NCI-H2196 treated with DMSO at 0.1 percent for 48 hours (cell line): ENCODE measurements around the gene KRTCAP2.
"Not testable (repeated sequence)": the region's sequence is repeated elsewhere in the genome, so short reads cannot be mapped to it uniquely, and the experiment has no call there.

Source experiments
- DNase-seq: peaks from one replicate; lab custom pipeline; 2025; ENCODE audit not compliant: unreplicated experiment; lab: John Stamatoyannopoulos, UW

Gene KRTCAP2

DNA sequence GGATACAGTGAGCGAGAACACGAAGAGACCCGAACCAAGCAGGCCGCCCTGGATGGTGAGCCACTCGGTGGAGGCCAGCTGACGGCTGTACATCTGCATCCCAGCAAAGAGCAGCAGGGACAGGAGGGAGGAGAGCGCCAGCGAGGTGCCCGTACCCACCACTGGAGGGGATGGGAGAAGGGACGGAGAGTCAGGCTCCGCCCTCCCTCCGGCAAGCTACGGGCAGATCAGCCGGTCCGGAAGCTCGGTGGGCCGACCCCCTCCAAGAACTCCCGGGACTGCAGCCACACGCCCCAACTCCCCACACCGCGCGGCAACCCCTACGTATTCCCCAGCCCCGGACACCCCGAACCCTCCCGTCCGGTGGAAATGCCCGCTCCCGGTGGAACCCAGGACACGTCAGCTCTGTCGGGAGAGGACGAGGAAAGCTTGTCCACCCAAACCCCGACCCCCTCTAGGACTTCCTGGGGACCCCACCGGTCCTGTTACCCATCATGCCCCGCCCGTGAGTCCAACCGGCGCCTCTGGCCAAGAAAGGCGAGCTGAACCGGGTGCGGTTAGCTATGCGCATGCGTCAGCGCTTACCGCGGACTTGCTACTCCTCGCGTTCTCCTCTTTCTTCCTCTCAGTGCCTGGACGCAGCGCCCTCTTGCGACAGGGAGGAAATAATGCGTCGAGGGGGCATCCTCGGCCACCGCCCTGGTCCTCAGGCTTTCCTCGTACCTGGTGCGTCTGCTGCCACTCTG lies at the start of gene KRTCAP2:
Gene KRTCAP2, minus strand, starts transcription at position 573 of the 746 bp plus-strand sequence. Its CDS starts 80 bp downstream, at position 493.
- DNase-seq, result peak; percentile 96

GRCh38 chr1:155220211-155220965 lies 47.3 kb upstream of the KRTCAP2 start:
- DNase-seq, result not testable (repeated sequence)

DNA sequence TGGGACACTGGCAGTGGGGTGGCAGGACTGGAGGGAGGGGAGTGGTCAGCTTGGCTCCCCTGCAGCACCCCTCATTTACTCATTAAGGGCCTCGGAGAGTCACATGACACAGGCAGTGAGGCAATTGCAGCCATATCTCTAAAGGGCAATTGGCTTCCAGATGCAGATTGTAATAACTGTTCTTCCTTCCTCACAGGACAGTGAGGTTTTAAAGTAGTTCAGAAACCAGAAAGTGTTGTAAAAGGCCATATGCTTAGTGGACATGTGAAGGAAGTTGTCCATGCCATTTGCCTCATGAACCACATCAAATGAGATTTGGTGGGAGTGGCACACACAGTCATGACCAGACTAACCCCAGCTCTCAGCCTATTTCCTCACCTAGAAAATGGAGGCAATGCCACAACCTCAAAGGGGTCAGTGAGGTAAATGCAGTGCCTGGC lies 46.5 kb upstream of the KRTCAP2 start:
- DNase-seq, result no peak

- DNase-seq, result peak; percentile 47
These were observed 45.9 kb upstream of the KRTCAP2 start for GRCh38 chr1:155218854-155219591.

DNA sequence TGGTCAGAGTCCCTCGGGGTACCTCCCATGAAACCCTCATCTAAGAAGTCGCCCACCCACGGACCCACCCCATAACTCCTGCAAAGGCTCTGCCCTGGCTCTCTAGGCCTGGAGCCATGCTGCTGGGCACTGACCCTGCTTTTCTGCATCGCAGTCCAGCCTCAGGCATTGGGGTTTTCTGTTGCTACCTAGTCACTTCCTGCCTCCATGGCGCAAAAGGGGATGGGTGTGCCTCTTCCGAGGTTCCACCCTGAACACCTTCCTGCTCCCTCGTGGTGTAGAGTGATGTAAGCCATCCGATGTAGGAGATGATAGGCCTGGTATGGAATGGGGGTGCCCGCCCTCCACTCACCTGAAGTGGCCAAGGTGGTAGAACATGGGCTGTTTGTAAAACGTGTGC lies 41.6 kb upstream of the KRTCAP2 start:
- DNase-seq, result not testable (repeated sequence)

- DNase-seq, result not testable (repeated sequence)
These were observed 38.9 kb upstream of the KRTCAP2 start for GRCh38 chr1:155212051-155212440.

DNA sequence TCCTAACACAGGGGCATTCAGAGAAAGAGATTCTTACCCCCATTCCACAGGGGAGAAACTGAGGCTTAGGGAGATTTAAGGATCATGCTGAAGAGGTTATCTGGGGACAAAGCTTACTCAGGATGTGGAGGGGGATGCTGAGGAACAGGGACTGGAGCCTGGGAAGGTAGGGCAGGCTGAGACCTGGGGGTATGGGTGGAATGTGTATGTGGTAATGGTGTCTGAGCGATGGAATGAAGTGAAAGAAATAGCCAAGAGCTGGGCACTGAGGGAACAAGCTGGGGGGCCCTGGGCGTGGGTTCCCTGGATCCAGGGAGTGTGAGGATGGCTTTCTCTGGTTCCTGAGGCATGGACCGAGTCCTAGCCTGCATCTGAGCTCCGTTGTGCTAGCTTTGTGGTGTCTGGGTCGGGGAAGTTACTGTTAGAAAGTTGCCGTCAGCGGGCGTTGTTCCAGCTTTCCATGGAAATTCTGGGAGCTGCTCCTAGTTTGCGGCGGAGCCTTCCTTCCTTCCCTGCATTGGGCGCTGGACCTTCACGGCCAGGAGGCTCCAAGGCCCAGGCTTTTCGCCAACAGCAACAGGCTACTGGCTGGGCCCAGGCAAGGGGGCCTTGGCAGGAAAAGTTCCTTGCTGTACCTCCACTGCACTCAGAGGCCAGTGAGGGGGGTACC lies 38.4 kb upstream of the KRTCAP2 start:
- not testable (repeated sequence) for DNase-seq

DNA sequence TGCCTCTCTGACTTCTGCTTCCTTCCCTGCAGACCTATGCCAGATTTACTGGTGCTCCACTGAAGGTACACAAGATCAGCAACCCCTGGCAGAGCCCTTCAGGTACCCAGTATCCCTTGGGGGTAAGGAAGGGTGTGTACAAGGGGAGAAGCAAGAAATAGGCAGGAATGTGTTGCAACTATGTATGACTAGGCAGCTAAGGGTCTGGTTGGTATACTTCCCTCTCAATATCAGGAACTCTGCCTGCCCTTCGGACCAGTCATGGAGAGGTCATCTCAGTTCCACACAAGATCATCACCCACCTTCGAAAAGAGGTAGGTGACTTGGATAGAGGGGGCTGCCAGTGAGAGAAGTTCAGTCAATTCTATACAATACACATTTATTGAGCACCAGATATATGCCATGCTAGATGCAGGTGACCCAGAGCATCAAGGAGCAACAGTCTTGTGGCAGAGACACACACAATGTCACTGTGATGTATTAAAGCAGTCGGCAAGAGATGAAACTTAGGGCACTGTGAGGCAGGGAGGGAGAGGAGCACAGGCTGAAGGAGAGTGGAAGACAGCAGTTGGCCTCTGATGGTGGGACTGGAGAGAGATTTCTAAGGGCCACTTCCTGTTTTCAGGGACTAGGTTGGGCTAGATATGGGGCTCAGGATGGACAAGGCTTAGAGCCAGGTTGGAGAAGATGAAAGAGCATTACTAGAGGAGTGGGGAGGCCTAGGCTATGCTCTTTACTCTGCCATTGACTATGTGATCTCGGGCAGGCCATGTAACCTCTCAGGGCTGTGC lies 37.4 kb upstream of the KRTCAP2 start:
- no peak for DNase-seq

- no peak for DNase-seq
These were observed 36.2 kb upstream of the KRTCAP2 start for GRCh38 chr1:155209312-155209721.

- peak; percentile 69 for DNase-seq
These were observed 35.6 kb upstream of the KRTCAP2 start, which contains the start of gene MTX1 for GRCh38 chr1:155208541-155209311. MTX1 (plus strand) TSS chr1:155208695; CDS start chr1:155208805, 110 bp downstream.

- no peak for DNase-seq
These were observed 34.9 kb upstream of the KRTCAP2 start, which contains the start of gene THBS3 for GRCh38 chr1:155207806-155208540. THBS3 (minus strand) TSS chr1:155207897; CDS start chr1:155207876, 21 bp downstream.

DNA sequence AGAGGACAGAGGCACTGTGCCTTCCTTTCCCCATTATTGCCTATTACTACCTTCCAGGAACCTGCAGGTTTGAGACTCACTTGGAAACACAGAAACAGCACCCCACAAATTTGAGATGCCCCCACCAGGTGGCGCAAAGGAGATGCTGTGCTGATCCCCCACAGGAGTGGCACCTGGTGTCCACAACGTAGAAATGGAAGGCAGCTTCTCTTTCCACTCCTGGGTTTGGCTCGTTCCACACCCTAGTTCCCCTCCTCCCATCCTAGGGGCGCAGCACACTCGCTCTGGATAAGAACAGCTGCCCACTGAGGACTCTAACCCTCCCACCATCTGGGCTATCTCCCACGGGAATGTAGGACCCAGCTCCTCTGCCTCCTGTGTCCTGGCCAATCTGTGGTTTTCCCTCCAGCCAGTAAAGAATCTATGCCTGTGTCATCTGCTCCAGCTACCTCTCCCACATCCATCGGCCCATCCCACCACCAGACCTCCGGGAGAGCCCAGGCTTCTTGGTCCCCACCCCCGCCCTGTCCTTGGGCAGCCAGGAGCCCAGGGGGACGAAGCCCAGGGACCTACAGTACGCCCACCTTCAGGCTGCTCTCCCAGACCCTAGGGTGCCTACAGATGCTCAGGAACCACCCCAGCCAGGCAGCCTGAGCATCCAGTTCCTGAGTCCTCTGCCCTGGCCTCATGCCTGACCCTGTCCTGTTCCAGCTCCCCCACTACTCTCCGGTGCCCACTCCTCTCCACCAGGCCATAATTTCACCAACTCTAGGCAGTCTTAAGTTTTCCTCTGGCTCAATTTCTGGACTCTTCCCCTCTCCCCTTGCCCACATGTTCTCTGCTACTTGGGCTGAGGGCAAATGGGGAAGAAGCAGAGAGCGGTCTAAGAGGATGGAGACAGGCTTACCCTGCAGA lies 34.0 kb upstream of the KRTCAP2 start:
- DNase-seq, result peak; percentile 66

DNA sequence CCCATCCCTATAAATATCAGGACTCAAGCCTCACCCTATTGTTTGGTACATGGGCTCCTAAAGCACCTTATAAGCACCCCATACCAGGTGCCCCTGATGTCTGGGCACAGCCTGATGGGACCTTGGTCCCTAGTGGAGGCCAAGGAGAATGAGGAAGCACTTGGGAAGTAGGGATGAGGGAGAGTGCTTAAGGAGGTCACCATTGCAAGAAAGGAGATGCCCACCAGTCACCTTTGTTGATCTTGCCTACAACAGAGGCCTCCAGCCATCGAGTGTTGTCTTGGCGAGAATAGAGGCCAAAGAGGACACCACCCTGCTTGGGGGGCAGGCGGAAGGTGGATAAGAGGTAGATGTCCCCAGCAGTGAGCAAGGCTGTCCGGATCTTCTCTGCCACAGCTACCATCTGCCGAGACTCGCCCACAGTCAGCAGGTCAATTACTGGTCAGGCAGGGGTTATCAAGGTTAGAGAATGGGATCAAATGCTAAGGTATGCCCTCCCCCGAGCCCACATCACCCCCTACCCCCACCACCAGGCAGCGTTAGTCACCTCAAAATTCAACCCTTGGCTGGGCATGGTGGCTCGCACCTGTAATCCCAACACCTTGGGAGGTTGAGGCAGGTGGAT lies 33.0 kb upstream of the KRTCAP2 start:
- no peak for DNase-seq

DNA sequence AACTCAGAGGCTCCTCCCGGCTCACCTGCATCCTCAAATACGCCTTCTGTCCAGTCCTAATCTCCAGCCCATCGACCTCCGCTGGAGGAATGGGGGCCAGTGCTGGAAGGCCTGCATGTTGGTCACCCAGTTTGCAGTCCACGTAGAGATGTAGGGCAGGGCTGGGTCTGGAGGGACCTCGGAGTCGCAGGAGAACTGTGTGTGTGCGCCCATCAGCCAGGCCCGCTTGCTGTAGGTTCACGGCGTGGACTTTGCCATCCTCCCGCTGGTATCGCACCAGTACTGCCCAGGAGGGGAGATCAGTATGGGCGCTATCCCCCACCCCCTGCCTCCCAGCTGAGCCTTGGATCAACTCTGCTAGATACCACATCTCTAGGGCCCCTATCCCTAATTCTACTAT lies 31.9 kb upstream of the KRTCAP2 start:
- DNase-seq, result no peak

DNA sequence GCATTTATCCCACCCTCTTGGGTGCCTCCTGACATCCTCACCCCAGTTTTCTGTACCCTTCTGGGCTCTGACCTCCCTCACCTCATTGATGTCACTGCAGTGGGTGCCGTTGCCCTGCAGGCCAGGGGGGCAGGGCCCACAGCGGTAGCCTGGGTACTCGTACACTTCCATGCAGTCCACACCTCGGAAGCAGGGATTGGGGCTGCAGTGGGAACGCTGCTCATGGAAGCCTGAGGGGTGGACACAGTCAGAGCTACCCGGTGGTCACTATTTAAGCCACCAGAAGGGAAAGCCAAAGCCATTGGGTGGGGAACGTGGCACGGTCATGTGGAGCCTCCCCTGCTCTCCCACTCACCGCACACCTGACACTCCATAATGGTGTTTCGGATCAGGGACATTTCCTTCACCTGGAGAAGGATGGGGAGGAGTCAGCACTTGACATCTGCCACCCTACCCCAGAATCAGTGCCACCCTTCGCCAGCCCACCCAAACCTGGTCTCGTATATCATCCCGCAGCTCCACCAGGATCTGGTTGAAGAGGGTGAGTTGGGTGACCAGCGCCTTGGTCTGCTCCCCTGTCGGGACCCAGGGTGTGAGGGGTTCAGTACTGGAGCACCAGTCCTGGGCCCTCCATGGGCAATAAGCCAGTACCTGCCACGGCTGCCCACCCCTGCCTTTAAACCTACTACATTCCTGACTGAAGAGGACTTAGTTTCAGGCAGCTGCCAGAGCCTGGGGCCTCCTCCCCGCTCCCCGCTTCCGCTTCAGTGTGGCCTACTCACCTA lies 29.8 kb upstream of the KRTCAP2 start:
- DNase-seq, result no peak

- no peak for DNase-seq
These were observed 29.1 kb upstream of the KRTCAP2 start for GRCh38 chr1:155202198-155202597.
